HG03108 (cell line): ENCODE results near the gene EXOC4.

Experiments
- ATAC-seq: cut with Tn5 transposase; IDR thresholded peaks from one replicate; pipeline ENCODE4 v1.9.1; 2021; ENCODE audit warnings: moderate library complexity; ENCODE audit not compliant: unreplicated experiment

EXOC4 gene

DNA sequence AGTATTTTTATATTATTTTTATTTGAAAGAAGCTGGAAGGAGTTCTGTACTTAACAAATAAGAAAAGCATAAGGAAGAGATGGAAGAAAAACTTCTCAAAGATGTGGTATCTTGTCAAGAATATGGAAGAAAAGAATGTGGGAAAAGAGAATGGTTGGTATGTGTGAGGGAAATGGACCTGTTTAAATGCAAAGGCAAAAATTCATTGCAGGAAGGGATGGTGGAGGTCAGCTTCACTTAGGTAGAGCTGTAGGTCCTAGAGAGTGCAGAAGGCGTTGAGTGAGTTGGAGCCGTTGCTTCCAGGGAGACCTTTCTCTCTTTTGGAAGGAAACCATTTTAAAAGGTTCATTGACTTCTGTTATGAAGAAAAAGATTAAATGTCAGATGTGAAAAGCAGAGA lies 107.3 kb downstream of the EXOC4 start:
- no peak for ATAC-seq

- ATAC-seq: no peak
These were observed 108.9 kb downstream of the EXOC4 start for GRCh38 chr7:133361806-133362205.

- no peak for ATAC-seq
These were observed 112.2 kb downstream of the EXOC4 start for GRCh38 chr7:133364959-133365690.

- no peak for ATAC-seq
These were observed 113.0 kb downstream of the EXOC4 start for GRCh38 chr7:133365917-133366316.

DNA sequence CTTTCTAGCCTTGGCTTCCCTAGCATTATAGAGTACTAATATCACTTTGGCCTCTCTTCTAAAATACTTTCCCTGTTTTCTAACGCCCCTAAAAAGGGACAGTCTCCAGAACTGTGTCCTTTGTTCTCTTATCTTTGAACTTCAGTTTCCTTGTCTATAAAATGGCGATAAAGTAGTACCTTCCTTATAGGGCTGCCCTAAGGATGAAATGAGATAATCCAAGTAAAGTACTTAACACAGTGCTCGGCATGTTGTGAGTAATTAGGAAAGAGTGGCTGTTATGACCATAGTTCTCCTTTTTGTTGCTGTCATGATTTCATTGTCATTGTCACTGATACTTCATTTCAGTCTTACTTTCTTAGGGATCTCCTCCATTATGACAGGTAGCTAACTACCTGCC lies 114.7 kb downstream of the EXOC4 start:
- no peak for ATAC-seq

DNA sequence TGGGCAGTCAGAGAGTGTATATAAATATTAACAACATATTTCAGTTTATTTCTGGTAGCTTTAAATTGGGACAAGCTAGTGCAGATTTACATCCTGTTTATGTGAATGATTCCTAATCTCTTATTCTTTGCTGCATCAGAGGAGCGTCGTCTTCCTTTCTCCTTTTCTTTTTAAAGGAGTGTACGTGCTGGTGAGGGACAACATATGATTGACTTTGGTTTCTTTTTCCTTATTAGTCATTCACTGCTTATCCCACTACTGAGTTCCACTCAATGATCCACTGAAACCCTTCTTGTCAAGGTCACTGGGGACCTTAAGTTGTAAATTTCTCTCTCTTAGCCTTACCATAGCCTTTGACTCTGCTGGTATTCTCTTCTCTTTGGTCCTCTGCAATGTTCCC lies 116.3 kb downstream of the EXOC4 start:
- no peak for ATAC-seq

DNA sequence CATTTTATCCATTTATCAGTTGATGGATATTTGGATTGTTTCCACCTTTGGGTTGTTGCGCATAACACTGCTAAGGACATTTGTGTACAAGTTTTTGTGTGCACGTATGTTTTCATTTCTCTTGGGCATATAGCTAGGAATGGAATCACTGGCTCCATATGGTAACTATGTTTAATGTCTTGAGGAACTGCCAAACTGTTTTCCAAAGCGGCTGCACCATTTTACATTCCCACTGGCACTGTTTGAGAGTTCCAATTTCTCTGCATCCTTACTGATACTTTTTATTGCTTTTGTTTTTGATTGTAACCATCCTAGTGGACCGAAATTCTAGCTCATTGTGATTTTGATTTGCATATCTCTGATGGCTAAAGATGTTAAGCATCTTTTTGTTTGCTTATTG lies 118.7 kb downstream of the EXOC4 start:
- ATAC-seq: no peak

DNA sequence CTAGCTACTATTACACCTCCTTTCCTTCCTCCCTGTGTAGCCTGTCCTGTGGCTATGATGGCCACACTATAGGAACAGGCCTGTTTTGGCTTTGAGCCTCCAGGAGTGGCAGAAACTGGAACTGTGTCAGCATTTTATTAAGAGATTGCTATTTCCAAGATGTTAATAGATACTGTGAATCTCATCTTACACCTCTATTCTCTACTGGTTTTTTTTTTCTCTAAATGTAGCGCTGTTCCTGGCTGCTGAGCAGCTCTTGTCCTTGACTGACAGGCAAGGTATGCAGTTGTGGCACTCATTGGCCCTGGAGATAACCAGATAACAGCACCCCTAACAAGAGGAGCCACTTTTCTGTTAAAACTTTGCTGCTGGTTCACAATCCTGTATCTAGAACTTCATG lies 119.5 kb downstream of the EXOC4 start:
- no peak for ATAC-seq

DNA sequence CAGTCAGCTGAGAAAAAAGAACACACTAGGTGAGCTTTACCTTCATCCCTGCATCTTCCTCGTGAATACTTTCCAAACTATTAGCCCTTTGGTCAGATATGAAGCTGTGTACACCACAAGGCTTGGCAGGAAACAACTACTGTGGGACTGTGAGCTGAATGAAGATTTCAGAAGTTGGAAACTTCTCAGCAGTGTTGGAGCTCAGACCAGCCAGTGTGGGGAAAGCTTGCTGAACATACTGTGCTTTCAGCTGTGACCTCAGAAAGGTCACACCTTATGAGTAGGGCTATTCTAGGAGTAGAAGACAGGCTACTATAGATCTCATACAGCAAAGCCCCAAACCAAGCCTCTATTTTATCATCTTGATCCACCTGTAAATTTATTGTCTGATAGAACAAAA lies 123.6 kb downstream of the EXOC4 start:
- no peak for ATAC-seq

GRCh38 chr7:133381965-133382364 lies 129.1 kb downstream of the EXOC4 start:
- ATAC-seq: no peak

- ATAC-seq: no peak
These were observed 130.1 kb downstream of the EXOC4 start for GRCh38 chr7:133382775-133383559.

DNA sequence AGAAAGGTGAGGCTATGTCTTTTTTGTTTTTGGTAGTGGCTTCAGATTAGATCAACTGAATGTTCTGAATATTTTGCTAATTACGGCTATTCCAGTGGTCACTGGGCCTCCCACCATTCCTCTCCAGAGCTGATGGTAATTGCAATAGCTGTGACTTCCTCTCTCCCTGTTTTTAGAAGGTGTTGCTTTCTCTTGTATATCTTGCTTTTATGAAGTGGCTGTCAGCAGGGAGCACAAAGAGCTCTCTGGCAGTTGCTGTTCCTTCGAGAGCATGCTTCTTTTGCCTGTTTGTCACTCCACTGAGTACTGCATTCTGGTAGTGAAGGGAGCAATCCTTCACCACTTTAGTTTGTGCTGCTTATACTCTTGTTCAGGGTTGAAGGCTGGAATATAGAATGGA lies 133.3 kb downstream of the EXOC4 start:
- ATAC-seq: no peak

GRCh38 chr7:133389727-133390126 lies 136.8 kb downstream of the EXOC4 start:
- no peak for ATAC-seq

GRCh38 chr7:133391206-133391605 lies 138.3 kb downstream of the EXOC4 start:
- no peak for ATAC-seq

GRCh38 chr7:133394369-133394768 lies 141.5 kb downstream of the EXOC4 start:
- no peak for ATAC-seq

GRCh38 chr7:133395551-133395950 lies 142.7 kb downstream of the EXOC4 start:
- no peak for ATAC-seq

- no peak for ATAC-seq
These were observed 145.6 kb downstream of the EXOC4 start for GRCh38 chr7:133398506-133398905.

DNA sequence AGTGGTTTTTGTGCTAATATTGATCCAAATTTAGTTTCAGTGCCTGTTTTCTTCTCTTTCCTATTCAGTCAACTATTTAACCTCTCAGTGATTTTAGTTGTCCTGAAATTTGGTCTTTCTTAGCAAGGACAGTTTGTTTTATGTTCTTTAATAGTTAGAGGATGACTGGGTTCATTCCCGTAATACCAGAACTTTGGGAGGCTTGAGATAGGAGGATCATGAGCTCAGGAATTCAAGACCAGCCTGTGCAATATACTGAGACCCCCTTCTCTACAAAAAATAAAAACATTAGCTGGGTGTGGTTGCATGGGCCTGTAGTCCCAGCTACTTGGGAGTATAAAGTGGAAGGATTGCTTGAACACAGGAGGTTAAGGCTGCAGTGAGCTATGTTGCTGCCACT lies 148.3 kb downstream of the EXOC4 start:
- ATAC-seq: no peak

DNA sequence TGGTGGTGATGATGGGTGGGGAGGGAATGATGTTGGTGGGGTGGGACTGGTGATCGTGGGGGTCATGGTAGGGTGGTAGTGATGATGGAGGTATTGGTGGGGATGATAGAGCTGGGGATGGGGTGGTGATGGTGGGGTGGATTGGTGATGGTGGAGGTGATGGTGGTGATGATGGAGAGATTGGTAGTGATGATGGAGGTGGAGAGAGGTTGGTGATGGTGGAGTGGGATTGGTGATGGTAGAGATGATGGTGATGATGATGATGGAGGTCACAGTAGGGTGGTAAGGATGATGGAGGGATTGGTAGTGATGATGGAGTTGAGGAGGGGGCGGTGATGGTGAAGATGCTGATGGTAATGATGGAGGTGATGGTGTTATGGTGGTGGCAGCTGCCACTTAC lies 155.3 kb downstream of the EXOC4 start:
- ATAC-seq: no peak

GRCh38 chr7:133409421-133409820 lies 156.5 kb downstream of the EXOC4 start:
- ATAC-seq: no peak

- ATAC-seq: no peak
These were observed 157.1 kb downstream of the EXOC4 start for GRCh38 chr7:133409966-133410365.

DNA sequence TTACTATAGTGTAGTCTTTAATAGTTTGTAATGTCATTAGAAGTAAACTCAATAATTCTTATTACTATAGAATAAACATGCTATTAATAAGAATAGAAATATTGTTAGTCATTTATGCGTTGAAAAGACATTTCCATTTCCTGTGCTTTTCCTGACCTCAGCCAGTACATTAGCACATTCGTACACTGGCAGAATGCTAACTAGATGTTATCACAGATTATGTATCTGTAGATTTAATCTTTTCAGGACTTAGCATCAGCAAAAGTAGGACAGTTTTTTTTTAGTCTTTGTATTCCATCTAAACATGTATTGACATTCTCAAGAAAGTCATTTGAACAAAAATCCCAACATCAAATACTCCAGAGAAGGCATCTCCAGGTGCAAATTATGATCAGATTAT lies 158.5 kb downstream of the EXOC4 start:
- no peak for ATAC-seq

DNA sequence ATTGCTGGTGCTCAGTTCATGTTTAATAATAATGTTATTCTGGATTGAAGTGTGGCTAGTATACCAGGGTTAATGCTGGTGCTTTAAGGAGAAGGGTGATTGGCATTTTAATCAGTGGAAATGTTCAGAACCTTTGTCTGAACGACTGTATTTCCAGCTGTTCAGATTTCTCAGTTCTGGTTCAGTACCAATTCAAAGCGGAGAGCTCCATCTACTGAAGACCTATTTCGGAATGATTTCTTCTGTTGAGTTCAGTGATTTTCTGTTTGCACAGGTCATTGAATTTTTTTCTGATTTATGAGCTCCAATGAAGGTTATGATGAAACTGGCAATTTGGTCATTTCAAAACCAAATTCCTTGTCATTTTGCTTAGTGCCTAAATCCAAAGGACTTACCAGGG lies 160.1 kb downstream of the EXOC4 start:
- no peak for ATAC-seq
